Osteoblast (primary cell): ENCODE results near the gene TLE7. TPM values are rescaled to one million over a fixed set of nuclear protein-coding genes. Genes with fewer than 3 reads are reported as not detected.

Experiments used
- DNase-seq: peaks from one replicate; pipeline ENCODE4 v3.0.0; 2011; ENCODE audit warnings: low spot score, mixed read lengths; ENCODE audit not compliant: insufficient read length; ENCODE audit errors: missing footprints
- H2AFZ ChIP-seq: 2 replicates; pipeline ENCODE4 v1.6.0; 2011; ENCODE audit warnings: mild to moderate bottlenecking, low read length
- H3K27ac ChIP-seq: 2 replicates; pipeline ENCODE4 v1.5.1; 2011; ENCODE audit warnings: mild to moderate bottlenecking, low read depth, low read length, moderate library complexity
- H3K27me3 ChIP-seq: 2 replicates; pipeline ENCODE4 v1.6.0; 2012; ENCODE audit warnings: mild to moderate bottlenecking, control low read depth, inconsistent platforms, low read length, moderate library complexity; ENCODE audit not compliant: insufficient read depth
- H3K36me3 ChIP-seq: 2 replicates; pipeline ENCODE4 v1.5.1; 2011; ENCODE audit warnings: mild to moderate bottlenecking, low read length, control low read depth, moderate library complexity; ENCODE audit not compliant: insufficient read depth
- H3K4me1 ChIP-seq: 2 replicates; pipeline ENCODE4 v1.5.1; 2011; ENCODE audit warnings: mild to moderate bottlenecking, low read length, control low read depth, moderate library complexity; ENCODE audit not compliant: insufficient read depth
- H3K4me2 ChIP-seq: 2 replicates; pipeline ENCODE4 v1.6.0; 2011; ENCODE audit warnings: mild to moderate bottlenecking, low read length; ENCODE audit not compliant: insufficient read depth
- H3K4me3 ChIP-seq: fragments of 200-600 bp; sonication (generic); 3 replicates; pipeline ENCODE4 v1.5.1; 2012; ENCODE audit warnings: mild to moderate bottlenecking, low read length, inconsistent platforms; ENCODE audit not compliant: insufficient read depth
- H3K79me2 ChIP-seq: 2 replicates; pipeline ENCODE4 v1.6.0; 2012; ENCODE audit warnings: mild to moderate bottlenecking, low read length, control low read depth, inconsistent platforms; ENCODE audit not compliant: insufficient read depth
- H3K9me3 ChIP-seq: 2 replicates; pipeline ENCODE4 v1.5.1; 2011; ENCODE audit warnings: low read depth, low read length, control low read depth
- H4K20me1 ChIP-seq: 2 replicates; pipeline ENCODE4 v1.6.0; 2012; ENCODE audit warnings: mild to moderate bottlenecking, low read length, control low read depth; ENCODE audit not compliant: insufficient read depth
- total RNA-seq: library from RNA; depleted of rRNA; stranded (reverse); fragments of >200 nt; gene quantifications from 2 replicates; pipeline ENCODE4 v1.2.3, GENCODE V29; 2012
- TF ChIP-seq, protein P1 (sequence below): IDR thresholded peaks from 2 replicates; pipeline ENCODE4 v1.5.1; 2011; ENCODE audit warnings: mild to moderate bottlenecking, low read depth, low read length, moderate library complexity; ENCODE audit errors: extremely low read depth

TLE7 gene
- total RNA-seq, 1 donor: not detected

- DNase-seq: no peak
- TF ChIP-seq, protein P1, sequence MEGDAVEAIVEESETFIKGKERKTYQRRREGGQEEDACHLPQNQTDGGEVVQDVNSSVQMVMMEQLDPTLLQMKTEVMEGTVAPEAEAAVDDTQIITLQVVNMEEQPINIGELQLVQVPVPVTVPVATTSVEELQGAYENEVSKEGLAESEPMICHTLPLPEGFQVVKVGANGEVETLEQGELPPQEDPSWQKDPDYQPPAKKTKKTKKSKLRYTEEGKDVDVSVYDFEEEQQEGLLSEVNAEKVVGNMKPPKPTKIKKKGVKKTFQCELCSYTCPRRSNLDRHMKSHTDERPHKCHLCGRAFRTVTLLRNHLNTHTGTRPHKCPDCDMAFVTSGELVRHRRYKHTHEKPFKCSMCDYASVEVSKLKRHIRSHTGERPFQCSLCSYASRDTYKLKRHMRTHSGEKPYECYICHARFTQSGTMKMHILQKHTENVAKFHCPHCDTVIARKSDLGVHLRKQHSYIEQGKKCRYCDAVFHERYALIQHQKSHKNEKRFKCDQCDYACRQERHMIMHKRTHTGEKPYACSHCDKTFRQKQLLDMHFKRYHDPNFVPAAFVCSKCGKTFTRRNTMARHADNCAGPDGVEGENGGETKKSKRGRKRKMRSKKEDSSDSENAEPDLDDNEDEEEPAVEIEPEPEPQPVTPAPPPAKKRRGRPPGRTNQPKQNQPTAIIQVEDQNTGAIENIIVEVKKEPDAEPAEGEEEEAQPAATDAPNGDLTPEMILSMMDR: no peak
- Histone ChIP-seq H3K4me2 (no peak overlapping the region), H3K4me1 (peaks cover 18% of the 10 kb centered on the region), H3K4me3 (no peak overlapping the region), H2AFZ (no peak overlapping the region), H3K79me2 (no peaks in the 10 kb centered on the region), H3K27me3 (no peaks in the 10 kb centered on the region), H3K9me3 (peaks cover 11% of the 10 kb centered on the region), H4K20me1 (no peaks in the 10 kb centered on the region), H3K36me3 (peaks cover 23% of the 10 kb centered on the region), H3K27ac (no peak overlapping the region)
Measured at GRCh38 chr16:71476457-71477124, 34.7 kb upstream of the TLE7 start.

GRCh38 chr16:71474864-71475263, 33.0 kb upstream of the TLE7 start:
- Histone ChIP-seq H3K36me3 (peaks cover 23% of the 10 kb centered on the region), H2AFZ (peak overlapping the region; percentile 69), H3K9me3 (peaks cover 11% of the 10 kb centered on the region), H4K20me1 (no peaks in the 10 kb centered on the region), H3K79me2 (no peaks in the 10 kb centered on the region), H3K27ac (peak overlapping the region; percentile 77), H3K4me2 (peak overlapping the region; percentile 46), H3K4me3 (no peak overlapping the region), H3K4me1 (peaks cover 18% of the 10 kb centered on the region), H3K27me3 (no peaks in the 10 kb centered on the region)
- TF ChIP-seq, protein P1: no peak
- peak; percentile 92 for DNase-seq

DNA sequence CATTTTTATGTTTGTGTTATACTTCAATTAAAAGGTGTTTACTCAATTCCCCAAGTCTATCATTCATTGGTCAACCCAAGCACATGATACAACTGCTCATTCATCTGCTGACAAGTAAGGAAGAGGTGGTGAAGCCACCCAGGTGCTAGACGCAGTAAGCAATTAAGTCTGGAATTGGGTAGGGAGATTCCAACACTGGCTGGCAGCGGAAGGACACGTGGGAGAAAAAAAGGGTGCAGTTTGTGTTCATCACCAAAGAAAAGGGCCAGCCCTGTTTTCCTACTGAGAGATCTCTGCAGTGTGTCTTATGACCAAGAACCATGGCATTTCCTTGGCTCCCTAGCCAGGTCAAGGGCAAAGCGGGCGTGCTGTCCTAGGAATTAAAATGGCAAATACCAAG, 32.0 kb upstream of the TLE7 start:
- H3K27me3 ChIP-seq: no peaks in the 10 kb centered on the region
- no peaks in the 10 kb centered on the region for H4K20me1 ChIP-seq
- no peak for DNase-seq
- H3K4me2 ChIP-seq: no peak overlapping the region
- peaks cover 18% of the 10 kb centered on the region for H3K4me1 ChIP-seq
- peaks cover 11% of the 10 kb centered on the region for H3K9me3 ChIP-seq
- H3K4me3 ChIP-seq: no peak overlapping the region
- H3K36me3 ChIP-seq: peaks cover 23% of the 10 kb centered on the region
- H3K79me2 ChIP-seq: no peaks in the 10 kb centered on the region
- TF ChIP-seq, protein P1: no peak
- H2AFZ ChIP-seq: no peak overlapping the region
- H3K27ac ChIP-seq: peak overlapping the region; percentile 77

DNA sequence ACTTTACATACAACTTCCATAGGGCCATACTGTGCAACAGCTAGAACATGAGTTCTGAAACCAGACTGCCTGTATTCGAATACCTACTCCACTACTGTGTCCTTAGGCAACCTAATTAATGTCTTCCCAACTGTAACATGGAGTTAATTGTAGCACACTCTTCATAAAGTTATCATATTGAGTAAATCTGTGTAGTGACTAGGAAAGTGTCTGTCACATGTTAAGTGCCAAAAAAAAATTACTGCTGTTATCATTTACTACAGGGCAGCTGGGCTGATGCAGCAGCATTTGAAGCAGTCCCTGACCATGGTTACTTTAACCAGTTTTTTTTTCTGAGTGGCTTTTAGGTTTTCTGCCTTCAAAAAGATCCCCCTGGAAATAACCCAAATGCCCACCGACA, 31.1 kb upstream of the TLE7 start:
- no peak overlapping the region for H3K4me3 ChIP-seq
- H4K20me1 ChIP-seq: no peaks in the 10 kb centered on the region
- peaks cover 18% of the 10 kb centered on the region for H3K4me1 ChIP-seq
- H3K79me2 ChIP-seq: no peaks in the 10 kb centered on the region
- H3K9me3 ChIP-seq: peaks cover 11% of the 10 kb centered on the region
- H3K27ac ChIP-seq: no peak overlapping the region
- TF ChIP-seq, protein P1: no peak
- H3K27me3 ChIP-seq: no peaks in the 10 kb centered on the region
- H2AFZ ChIP-seq: no peak overlapping the region
- peaks cover 20% of the 10 kb centered on the region for H3K36me3 ChIP-seq
- H3K4me2 ChIP-seq: no peak overlapping the region
- no peak for DNase-seq
